Panc1 (cell line): ENCODE data around the gene COL13A1.

Experiments
- CTCF ChIP-seq: fragments of 450-650 bp; IDR thresholded peaks from 2 replicates; pipeline ENCODE4 v1.5.1; 2017; ENCODE audit warnings: mild to moderate bottlenecking
- POLR2AphosphoS5 ChIP-seq: IDR thresholded peaks from 2 replicates; pipeline ENCODE4 v1.6.1; 2012; ENCODE audit warnings: mild to moderate bottlenecking, low read depth, low read length, moderate library complexity
- SIN3A ChIP-seq: IDR thresholded peaks from 2 replicates; pipeline ENCODE4 v1.6.1; 2012; ENCODE audit warnings: low read depth, mild to moderate bottlenecking, low read length, moderate library complexity, borderline replicate concordance; ENCODE audit not compliant: insufficient read depth

DNA sequence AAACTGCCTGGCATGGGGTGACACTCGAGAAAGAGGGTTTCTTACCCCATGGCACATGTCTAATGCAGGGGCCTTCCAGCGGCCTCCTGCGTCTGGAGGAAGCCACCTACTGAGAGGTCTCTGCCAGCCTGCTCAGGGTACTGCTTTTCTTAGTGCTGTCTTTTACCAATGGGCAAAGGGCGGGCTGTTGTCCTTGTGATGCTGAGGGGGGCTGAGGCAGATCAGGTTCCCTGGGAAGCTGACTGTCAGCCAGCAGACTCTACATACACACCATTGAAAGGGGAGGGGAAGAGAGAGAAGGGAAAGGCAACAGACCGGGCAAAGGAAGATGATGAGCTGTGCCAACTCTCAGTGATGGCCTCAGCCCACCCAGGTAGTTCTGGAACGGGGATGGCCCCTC, 48.7 kb downstream of the COL13A1 start:
- TF ChIP-seq SIN3A: no peak
- TF ChIP-seq CTCF: no peak
- TF ChIP-seq POLR2AphosphoS5: no peak
